DND-41 (cell line): ENCODE data around the gene TLE1.

Experiments used
- EZH2 ChIP-seq: IDR thresholded peaks from 3 replicates; pipeline ENCODE4 v1.6.1; 2012; ENCODE audit warnings: borderline replicate concordance, low read depth, mild to moderate bottlenecking, moderate library complexity, low read length, inconsistent platforms; ENCODE audit not compliant: severe bottlenecking
- TF ChIP-seq, protein P1 (sequence below): IDR thresholded peaks from 2 replicates; pipeline ENCODE4 v1.5.1; 2012; ENCODE audit warnings: borderline replicate concordance, low read length, moderate library complexity, mild to moderate bottlenecking; ENCODE audit not compliant: poor library complexity, severe bottlenecking; ENCODE audit errors: extremely low read depth

DNA sequence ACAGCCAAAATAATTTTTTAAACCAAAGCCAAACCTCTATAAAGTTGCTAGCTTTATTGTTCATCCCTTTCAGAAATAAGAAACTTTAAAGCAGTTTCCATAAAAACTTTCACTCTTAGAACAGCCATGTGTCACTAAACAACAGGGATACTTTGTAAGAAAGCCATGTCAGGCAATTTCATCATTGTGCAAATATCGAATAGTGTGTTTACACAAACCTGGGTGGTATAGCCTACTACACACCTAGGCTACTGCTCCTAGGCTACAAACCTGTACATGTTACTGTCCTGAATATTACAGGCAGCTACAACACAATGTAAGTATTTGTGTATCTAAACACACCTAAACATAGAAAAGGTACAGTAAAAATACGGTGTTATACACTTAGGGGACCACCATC, 59.9 kb downstream of the TLE1 start:
- TF ChIP-seq EZH2, result no peak
- TF ChIP-seq, protein P1, sequence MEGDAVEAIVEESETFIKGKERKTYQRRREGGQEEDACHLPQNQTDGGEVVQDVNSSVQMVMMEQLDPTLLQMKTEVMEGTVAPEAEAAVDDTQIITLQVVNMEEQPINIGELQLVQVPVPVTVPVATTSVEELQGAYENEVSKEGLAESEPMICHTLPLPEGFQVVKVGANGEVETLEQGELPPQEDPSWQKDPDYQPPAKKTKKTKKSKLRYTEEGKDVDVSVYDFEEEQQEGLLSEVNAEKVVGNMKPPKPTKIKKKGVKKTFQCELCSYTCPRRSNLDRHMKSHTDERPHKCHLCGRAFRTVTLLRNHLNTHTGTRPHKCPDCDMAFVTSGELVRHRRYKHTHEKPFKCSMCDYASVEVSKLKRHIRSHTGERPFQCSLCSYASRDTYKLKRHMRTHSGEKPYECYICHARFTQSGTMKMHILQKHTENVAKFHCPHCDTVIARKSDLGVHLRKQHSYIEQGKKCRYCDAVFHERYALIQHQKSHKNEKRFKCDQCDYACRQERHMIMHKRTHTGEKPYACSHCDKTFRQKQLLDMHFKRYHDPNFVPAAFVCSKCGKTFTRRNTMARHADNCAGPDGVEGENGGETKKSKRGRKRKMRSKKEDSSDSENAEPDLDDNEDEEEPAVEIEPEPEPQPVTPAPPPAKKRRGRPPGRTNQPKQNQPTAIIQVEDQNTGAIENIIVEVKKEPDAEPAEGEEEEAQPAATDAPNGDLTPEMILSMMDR, result no peak
